HG03066 (cell line): ENCODE results near the gene KRT6B.
"Not testable (repeated sequence)": the region's sequence is repeated elsewhere in the genome, so short reads cannot be mapped to it uniquely, and the experiment has no call there.

Source experiments
- ATAC-seq: cut with Tn5 transposase; IDR thresholded peaks from one replicate; pipeline ENCODE4 v1.9.1; 2021; ENCODE audit warnings: low read depth; ENCODE audit not compliant: unreplicated experiment

Gene KRT6B

GRCh38 chr12:52473768-52474167, 21.8 kb upstream of the KRT6B start, which contains the start of gene KRT6C:
TSS of gene KRT6C (minus strand) at chr12:52473805. CDS start at chr12:52473737, 68 bp downstream.
- no peak for ATAC-seq

GRCh38 chr12:52469853-52470252, 17.9 kb upstream of the KRT6B start:
- no peak for ATAC-seq

- no peak for ATAC-seq
These were observed 13.0 kb upstream of the KRT6B start for GRCh38 chr12:52464897-52465296.

- ATAC-seq: no peak
These were observed 9.7 kb upstream of the KRT6B start for GRCh38 chr12:52461693-52462092.

GRCh38 chr12:52458861-52459260, 6.9 kb upstream of the KRT6B start:
- no peak for ATAC-seq

- no peak for ATAC-seq
These were observed 3.9 kb upstream of the KRT6B start for GRCh38 chr12:52455821-52456220.

- ATAC-seq: no peak
These were observed 2.7 kb upstream of the KRT6B start for GRCh38 chr12:52454411-52455201.

GRCh38 chr12:52448228-52448627, 3.7 kb downstream of the KRT6B start:
- ATAC-seq: no peak

GRCh38 chr12:52447196-52447595, 4.8 kb downstream of the KRT6B start:
- not testable (repeated sequence) for ATAC-seq

GRCh38 chr12:52446367-52447045, 5.4 kb downstream of the KRT6B start:
- no peak for ATAC-seq

GRCh38 chr12:52445876-52446275, 6.1 kb downstream of the KRT6B start:
- no peak for ATAC-seq

GRCh38 chr12:52444647-52445595, 7.0 kb downstream of the KRT6B start:
- ATAC-seq: no peak

- no peak for ATAC-seq
These were observed 8.0 kb downstream of the KRT6B start for GRCh38 chr12:52443966-52444365.

GRCh38 chr12:52442600-52443061, 9.3 kb downstream of the KRT6B start:
- ATAC-seq: no peak

GRCh38 chr12:52441320-52441911, 10.5 kb downstream of the KRT6B start:
- ATAC-seq: no peak

GRCh38 chr12:52440821-52441319, 11.1 kb downstream of the KRT6B start:
- no peak for ATAC-seq

- ATAC-seq: no peak
These were observed 12.1 kb downstream of the KRT6B start for GRCh38 chr12:52439845-52440244.

GRCh38 chr12:52439420-52439819, 12.5 kb downstream of the KRT6B start:
- no peak for ATAC-seq

GRCh38 chr12:52438305-52439301, 13.3 kb downstream of the KRT6B start:
- no peak for ATAC-seq
